HTERT RPE-1 (cell line): ENCODE measurements around the gene METTL27.
"Not testable (repeated sequence)": the region's sequence is repeated elsewhere in the genome, so short reads cannot be mapped to it uniquely, and the experiment has no call there.

Experiments
- in situ Hi-C: fragments of 300-500 bp; cut with MboI; formaldehyde crosslinking; loops from 4 replicates; pipeline ENCODE4 v1.14.3; 2020; ENCODE audit warnings: low sequenced_read_pairs

The METTL27 gene

DNA sequence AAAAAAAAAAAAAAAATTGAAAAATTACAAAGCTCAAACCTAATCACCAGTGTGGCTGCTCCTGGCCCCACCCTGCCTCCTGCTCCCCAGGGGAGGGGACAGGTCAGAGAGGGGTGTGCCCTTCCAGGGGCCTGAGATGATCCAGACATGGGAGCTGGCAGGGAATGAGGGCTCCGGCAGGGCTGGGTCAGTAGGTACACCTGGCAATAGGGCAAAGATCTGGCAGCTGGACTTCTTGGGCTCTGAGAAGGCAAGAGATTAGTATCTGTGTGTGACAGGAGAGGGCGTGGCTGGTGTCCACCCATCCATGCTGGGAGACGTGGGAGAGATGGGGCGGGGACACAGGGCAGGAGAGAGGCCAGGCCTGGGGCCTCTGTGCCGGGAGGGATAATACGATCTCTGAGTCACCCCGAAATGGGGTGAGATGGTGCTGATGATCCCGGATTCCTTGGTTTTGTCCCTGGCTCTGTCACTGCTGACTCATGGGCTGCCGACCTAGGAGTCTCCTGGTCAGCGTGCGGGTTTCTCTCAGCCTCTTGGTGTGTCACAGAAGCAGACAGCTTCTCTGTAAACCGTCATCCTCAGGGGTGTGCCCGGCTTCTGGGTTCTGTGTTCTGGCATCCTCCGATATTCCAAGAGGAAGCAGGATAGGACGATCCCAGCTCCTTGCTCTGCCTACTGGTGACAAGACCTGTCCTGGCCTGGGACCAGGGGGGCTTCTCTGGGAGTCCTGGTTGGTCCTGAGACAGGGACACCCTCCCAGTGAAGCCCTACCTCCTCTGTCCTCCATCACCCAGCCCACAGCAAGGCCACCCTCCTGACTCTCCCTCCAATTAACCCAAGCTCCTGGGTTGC lies 19.8 kb downstream of the METTL27 start:
- in situ Hi-C loops = no loop called here

- in situ Hi-C loops = not testable (repeated sequence)
These were observed 20.6 kb downstream of the METTL27 start for GRCh38 chr7:73821597-73822285.

- in situ Hi-C loops = no loop called here
These were observed 22.3 kb downstream of the METTL27 start for GRCh38 chr7:73820013-73820412.

GRCh38 chr7:73817121-73817520 lies 25.2 kb downstream of the METTL27 start:
- in situ Hi-C loops = no loop called here

GRCh38 chr7:73815436-73815835 lies 26.9 kb downstream of the METTL27 start:
- in situ Hi-C loops = no loop called here

DNA sequence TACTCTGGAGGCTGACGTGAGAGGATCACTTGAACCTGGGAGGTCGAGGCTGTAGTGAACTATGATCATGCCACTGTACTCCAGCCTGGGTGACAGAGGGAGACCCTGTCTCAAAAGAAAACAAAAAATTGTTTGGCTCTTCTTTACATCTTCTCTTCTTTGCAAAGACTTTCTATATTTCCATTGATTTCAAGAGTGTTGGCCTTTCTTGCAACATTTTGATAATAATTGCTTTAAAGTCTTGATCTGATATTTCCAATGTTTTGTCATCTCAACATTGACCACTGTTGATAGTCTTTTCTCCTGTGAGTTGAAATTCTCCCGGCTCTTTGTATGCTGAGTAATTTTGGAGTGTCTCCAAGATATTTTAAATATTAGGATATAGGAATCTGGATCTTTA lies 29.3 kb downstream of the METTL27 start:
- in situ Hi-C loops = no loop called here

DNA sequence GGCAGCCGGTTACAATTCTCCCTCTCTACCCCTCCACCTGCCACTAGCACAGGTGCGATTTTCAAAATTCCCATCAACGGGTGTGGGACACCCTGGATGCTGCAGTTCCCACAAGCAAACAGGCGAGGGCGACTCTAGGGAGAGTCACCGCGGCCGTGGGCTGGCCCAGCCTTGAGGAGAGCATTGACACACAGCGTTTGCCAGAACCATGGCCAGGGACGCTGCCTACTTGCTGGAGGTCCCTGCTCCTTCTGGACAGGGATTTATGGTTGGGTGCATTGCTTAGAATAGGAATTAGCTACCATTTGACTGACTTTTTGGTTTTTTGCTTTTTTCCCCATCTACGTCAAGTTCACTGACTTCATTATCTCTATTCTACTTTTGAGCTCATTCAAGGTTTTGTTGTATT lies 30.6 kb downstream of the METTL27 start:
- in situ Hi-C loops = no loop called here

- in situ Hi-C loops = no loop called here
These were observed 31.3 kb downstream of the METTL27 start for GRCh38 chr7:73810998-73811360.

GRCh38 chr7:73809467-73809951 lies 32.8 kb downstream of the METTL27 start:
- in situ Hi-C loops = no loop called here

DNA sequence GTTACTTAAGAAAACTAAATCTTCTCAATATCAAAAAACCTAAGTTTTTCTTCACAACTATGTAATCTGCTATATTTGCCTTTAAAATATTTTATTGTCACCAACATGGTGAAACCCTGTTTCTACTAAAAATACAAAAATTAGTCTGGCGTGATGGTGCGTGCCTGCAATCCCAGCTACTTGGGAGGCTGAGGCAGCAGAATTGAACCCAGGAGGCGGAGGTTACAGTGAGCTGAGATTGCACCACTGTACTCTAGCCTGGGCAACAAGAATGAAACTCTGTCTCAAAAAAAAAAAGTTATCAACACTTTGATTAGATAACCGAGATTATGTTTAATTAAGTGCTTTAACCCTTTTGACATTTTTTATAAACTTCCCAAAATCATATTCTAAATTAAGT lies 39.9 kb downstream of the METTL27 start:
- in situ Hi-C loops = no loop called here

GRCh38 chr7:73801577-73801976 lies 40.7 kb downstream of the METTL27 start:
- in situ Hi-C loops = no loop called here

DNA sequence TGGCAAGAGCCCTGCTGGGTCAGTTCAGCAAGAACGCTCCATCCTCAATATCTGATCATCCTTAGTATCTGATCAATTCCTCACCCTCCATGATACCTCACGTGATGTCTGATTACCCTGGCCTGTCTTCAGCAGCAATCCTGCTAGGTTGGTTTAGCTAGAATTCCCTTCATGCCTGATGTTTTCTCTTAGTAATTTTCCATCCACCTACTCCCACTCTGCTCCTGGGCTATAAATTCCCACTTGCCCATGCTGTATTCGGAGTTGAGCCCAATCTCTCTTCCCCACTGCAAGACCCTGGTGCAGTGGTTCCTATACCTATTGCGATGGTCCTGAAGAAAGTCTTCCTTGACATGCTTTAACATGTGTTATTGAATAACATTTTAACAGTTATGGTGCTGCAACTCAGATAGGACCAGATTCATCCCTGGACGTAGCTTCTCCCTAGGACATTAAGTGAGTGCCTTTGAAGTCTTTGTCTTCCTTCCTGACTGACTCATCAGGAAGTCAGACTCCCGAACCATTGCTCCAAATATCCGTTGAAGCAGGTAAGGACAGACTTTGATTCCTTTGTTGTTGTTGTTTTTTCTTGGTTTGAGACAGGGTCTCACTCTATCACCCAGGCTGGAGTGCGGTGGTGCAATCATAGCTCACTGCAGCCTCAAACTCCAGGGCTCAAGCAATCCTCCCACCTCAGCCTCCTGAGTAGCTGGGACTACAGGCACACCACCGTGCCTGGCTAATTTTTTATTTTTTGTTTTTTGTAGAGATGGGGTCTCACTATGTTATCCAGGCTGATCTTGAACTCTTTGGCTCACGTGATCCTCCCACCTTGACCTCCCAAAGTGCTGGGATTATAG lies 42.8 kb downstream of the METTL27 start:
- in situ Hi-C loops = no loop called here

DNA sequence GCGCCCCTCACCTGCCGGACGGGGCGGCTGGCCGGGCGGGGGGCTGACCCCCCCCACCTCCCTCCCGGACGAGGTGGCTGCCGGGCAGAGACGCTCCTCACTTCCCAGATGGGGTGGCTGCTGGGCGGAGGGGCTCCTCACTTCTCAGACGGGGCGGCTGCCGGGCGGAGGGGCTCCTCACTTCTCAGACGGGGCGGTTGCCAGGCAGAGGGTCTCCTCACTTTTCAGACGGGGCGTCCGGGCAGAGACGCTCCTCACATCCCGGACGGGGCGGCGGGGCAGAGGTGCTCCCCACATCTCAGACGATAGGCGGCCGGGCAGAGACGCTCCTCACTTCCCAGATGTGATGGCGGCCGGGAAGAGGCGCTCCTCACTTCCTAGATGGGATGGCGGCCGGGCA lies 45.1 kb downstream of the METTL27 start:
- in situ Hi-C loops = not testable (repeated sequence)

- in situ Hi-C loops = not testable (repeated sequence)
These were observed 45.7 kb downstream of the METTL27 start for GRCh38 chr7:73796656-73797055.

DNA sequence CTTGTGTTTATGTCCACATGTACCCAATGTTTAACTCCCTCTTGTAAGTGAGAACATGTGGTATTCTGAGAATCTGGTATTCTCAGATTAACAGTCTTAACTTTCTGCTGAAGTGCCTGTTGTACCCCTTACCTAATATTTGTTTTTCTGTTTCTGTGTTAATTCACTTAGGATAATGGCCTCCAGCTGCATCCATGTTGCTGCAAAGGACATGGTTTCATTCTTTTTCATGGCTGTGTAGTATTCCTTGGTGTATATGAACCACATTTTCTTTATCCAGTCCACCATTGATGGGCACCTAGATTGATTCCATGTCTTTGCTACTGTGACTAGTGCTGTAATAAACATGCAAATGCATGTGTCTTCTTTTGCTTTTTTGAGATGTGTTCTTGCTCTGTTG lies 47.1 kb downstream of the METTL27 start:
- in situ Hi-C loops = not testable (repeated sequence)

- in situ Hi-C loops = not testable (repeated sequence)
These were observed 51.1 kb downstream of the METTL27 start for GRCh38 chr7:73791170-73791690.

DNA sequence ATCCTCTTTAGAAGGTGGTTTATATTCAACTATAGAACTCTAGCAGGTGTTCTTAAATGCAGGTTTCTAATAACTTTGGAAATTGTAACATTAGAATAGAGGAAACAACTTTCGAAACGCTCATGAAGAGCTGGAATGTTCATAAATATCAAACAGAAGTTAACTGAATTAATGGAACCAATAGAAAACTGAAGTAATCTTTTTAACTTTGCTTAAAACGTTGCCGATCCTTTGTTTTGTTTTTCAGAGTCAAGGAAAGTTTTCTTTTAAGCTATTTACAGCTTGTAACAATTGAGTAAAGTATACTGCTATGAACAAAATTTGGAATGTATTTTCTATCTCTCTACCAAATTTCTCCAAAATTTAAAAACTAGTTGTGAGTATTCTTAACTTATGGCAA lies 53.3 kb downstream of the METTL27 start:
- in situ Hi-C loops = no loop called here

DNA sequence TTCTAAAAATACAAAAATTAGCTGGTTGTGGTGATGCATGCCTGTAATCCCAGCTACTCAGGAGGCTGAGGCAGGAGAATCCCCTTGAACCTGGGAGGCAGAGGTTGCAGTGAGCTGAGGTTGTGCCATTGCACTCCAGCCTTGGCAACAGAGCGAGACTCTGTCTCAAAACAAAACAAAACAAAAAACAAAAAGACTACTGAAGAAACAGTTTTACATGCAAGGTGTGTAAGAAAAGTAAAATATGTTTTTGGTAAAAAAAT lies 54.6 kb downstream of the METTL27 start:
- in situ Hi-C loops = not testable (repeated sequence)

GRCh38 chr7:73786588-73786987 lies 55.7 kb downstream of the METTL27 start:
- in situ Hi-C loops = no loop called here
